PFSK-1 (cell line): ENCODE data around the gene ZNF608.

Source experiments
- POLR2AphosphoS5 ChIP-seq: IDR thresholded peaks from 2 replicates; pipeline ENCODE4 v1.6.1; 2012; ENCODE audit warnings: low read depth, mild to moderate bottlenecking, control low read depth, low read length, moderate library complexity
- REST ChIP-seq, 2 experiments: IDR thresholded peaks; 2 replicates each; pipeline versions ENCODE4 v1.6.1 to v1.8.0; 2011 to 2012; ENCODE audit warnings: low read depth in 2 of 2, low read length in 2 of 2, control low read depth in 1 of 2, inconsistent platforms in 1 of 2, mild to moderate bottlenecking in 1 of 2, moderate library complexity in 1 of 2; ENCODE audit not compliant: insufficient read depth in 1 of 2
- SIN3A ChIP-seq: IDR thresholded peaks from 2 replicates; pipeline ENCODE4 v1.6.1; 2012; ENCODE audit warnings: mild to moderate bottlenecking, low read length, moderate library complexity, borderline replicate concordance; ENCODE audit not compliant: insufficient read depth
- TAF1 ChIP-seq: IDR thresholded peaks from 2 replicates; pipeline ENCODE4 v1.6.1; 2012; ENCODE audit warnings: low read length, control low read depth, borderline replicate concordance; ENCODE audit not compliant: insufficient read depth

GRCh38 chr5:124697501-124697900, 48.9 kb downstream of the ZNF608 start:
- no peak for TF ChIP-seq POLR2AphosphoS5
- no peak for TF ChIP-seq SIN3A
- TF ChIP-seq REST (IDR thresholded peaks at IDR 0.05; ENCODE audit: insufficient read depth in 1 of 2, low read depth in 2 of 2, low read length in 2 of 2): no peak
- TF ChIP-seq TAF1: no peak
